Thoracic aorta (tissue), 2 donors: ENCODE measurements around the gene PEX19. TPM values are rescaled to one million over a fixed set of nuclear protein-coding genes. Genes with fewer than 3 reads are reported as not detected.

Experiments used
- ATAC-seq: fragments of 150-250 bp; one replicate; pipeline ENCODE4 v1.8.0; 2017; ENCODE audit warnings: low read depth; ENCODE audit not compliant: insufficient number of reproducible peaks, low FRiP score
- DNase-seq: peaks from one replicate; pipeline ENCODE4 v3.0.0-alpha.2; 2020; ENCODE audit warnings: low spot score
- H3K27ac ChIP-seq, 2 donors: fragments of 200-600 bp; sonication (generic); 1 replicate in 1 of 2; 2 replicates in 1 of 2; pipeline ENCODE4 v1.5.1; 2016; ENCODE audit warnings: mild to moderate bottlenecking in 2 of 2, moderate library complexity in 2 of 2
- H3K27me3 ChIP-seq: fragments of 200-600 bp; sonication (generic); replicated peaks from 2 replicates; pipeline ENCODE4 v1.6.0; 2016; ENCODE audit warnings: mild to moderate bottlenecking; ENCODE audit not compliant: insufficient read depth
- H3K36me3 ChIP-seq: fragments of 200-600 bp; sonication (generic); one replicate; pipeline ENCODE4 v1.5.1; 2016
- H3K4me1 ChIP-seq, 2 donors: fragments of 200-600 bp; sonication (generic); 1 replicate in 1 of 2; 2 replicates in 1 of 2; pipeline versions ENCODE4 v1.5.1 to v1.6.0; 2016; ENCODE audit warnings: low read depth in 2 of 2, mild to moderate bottlenecking in 1 of 2; ENCODE audit not compliant: control insufficient read depth in 1 of 2
- H3K4me3 ChIP-seq: fragments of 200-600 bp; sonication (generic); 2 replicates; pipeline ENCODE4 v1.5.1; 2016; ENCODE audit warnings: mild to moderate bottlenecking
- H3K9me3 ChIP-seq: fragments of 200-600 bp; sonication (generic); 2 replicates; pipeline ENCODE4 v1.5.1; 2016
- CTCF ChIP-seq: fragments of 200-600 bp; sonication (generic); IDR thresholded peaks from one replicate; pipeline ENCODE4 v1.5.1; 2019; ENCODE audit warnings: antibody characterized with exemption
- total RNA-seq, 2 donors: library from RNA; depleted of rRNA; stranded (reverse); fragments of >200 nt; gene quantifications; one replicate each; pipeline versions ENCODE4 v1.1.0 to v1.2.3, GENCODE V29; 2016

The PEX19 gene
- total RNA-seq, 2 donors from 2014 or later = 42.8 to 45.4 TPM

GRCh38 chr1:160238408-160238807 is 46.5 kb downstream of the PEX19 start:
- TF ChIP-seq CTCF = no peak
- Histone ChIP-seq H3K9me3 (no peaks in the 10 kb centered on the region), H3K36me3 (peaks cover 44% of the 10 kb centered on the region), H3K4me3 (no peak overlapping the region), H3K27me3 (no peaks in the 10 kb centered on the region), H3K27ac (no peak overlapping the region), H3K4me1 (no peaks in the 10 kb centered on the region)
- DNase-seq (no peak), ATAC-seq (no peak)

GRCh38 chr1:160237558-160237957 is 47.4 kb downstream of the PEX19 start:
- no peaks in the 10 kb centered on the region for H3K4me1 ChIP-seq
- no peak for TF ChIP-seq CTCF
- ATAC-seq (no peak), DNase-seq (no peak)
- H3K36me3 ChIP-seq = peaks cover 44% of the 10 kb centered on the region
- H3K27me3 ChIP-seq = no peaks in the 10 kb centered on the region
- H3K27ac ChIP-seq = no peak overlapping the region
- H3K9me3 ChIP-seq = no peaks in the 10 kb centered on the region
- no peak overlapping the region for H3K4me3 ChIP-seq

- DNase-seq (no peak), ATAC-seq (no peak)
- no peaks in the 10 kb centered on the region for H3K9me3 ChIP-seq
- no peak overlapping the region for H3K4me3 ChIP-seq
- no peak for TF ChIP-seq CTCF
- no peaks in the 10 kb centered on the region for H3K27me3 ChIP-seq
- H3K36me3 ChIP-seq = peaks cover 48% of the 10 kb centered on the region
- no peaks in the 10 kb centered on the region for H3K4me1 ChIP-seq
- H3K27ac ChIP-seq = no peak overlapping the region
These were observed 48.1 kb downstream of the PEX19 start for GRCh38 chr1:160236806-160237205.

- TF ChIP-seq CTCF = no peak
- H3K27me3 ChIP-seq = no peaks in the 10 kb centered on the region
- H3K9me3 ChIP-seq = no peaks in the 10 kb centered on the region
- H3K4me1 ChIP-seq = no peaks in the 10 kb centered on the region
- H3K4me3 ChIP-seq = no peak overlapping the region
- no peak overlapping the region for H3K27ac ChIP-seq
- H3K36me3 ChIP-seq = peaks cover 53% of the 10 kb centered on the region
- DNase-seq (no peak), ATAC-seq (no peak)
These were observed 52.0 kb downstream of the PEX19 start for GRCh38 chr1:160232911-160233310.

- no peak for ATAC-seq
- DNase-seq = no peak
- Histone ChIP-seq H3K4me3 (no peak overlapping the region), H3K27ac (no peak overlapping the region), H3K9me3 (no peaks in the 10 kb centered on the region), H3K36me3 (peaks cover 66% of the 10 kb centered on the region), H3K4me1 (no peaks in the 10 kb centered on the region), H3K27me3 (no peaks in the 10 kb centered on the region)
- no peak for TF ChIP-seq CTCF
These were observed 56.5 kb downstream of the PEX19 start for GRCh38 chr1:160228431-160228830.
